ENCODE results near the gene VWA2. TPM values are rescaled to one million over a fixed set of nuclear protein-coding genes. Genes with fewer than 3 reads are reported as not detected.

The VWA2 gene
- polyA plus RNA-seq, 3 donors = not detected

DNA sequence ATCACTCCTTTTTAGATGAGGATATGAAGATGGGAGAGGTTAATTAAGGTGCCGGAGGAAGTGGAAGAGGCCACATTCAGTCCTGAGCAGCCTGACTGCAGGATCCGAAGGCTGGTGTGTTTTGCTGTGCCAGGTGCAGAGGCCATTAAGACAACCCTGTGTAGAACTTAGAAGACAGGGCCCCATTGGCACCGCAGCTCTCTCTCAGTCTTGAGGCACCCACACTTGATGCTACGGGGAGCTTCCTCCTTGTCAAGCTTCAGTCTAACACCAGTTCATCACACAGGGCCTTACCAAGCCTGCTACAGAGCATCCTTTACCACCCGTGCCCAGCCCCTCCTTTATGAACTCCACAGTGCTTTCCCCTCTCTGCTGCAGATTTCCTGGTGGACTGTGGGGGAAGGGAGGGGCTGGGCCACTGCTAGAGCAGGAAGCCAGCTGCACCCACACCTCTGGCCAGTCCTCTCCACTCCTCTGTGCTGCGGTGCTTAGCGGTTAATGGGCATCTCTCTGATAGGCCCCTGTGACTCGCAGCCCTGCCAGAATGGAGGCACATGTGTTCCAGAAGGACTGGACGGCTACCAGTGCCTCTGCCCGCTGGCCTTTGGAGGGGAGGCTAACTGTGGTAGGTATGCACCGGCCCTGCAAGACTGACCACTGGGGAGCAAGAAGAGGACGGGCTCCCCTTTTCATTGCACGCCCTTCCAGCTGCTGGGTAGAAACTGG, 45.5 kb downstream of the VWA2 start:
- Mint-ChIP-seq H3K27me3 (ENCODE audit: low read depth in 3 of 3) (peaks cover 0 to 1% (median 0%) of the 10 kb centered on the region in 3 donors), H3K36me3 (no peaks in the 10 kb centered on the region), H3K9me3 (peaks cover 0 to 3% (median 0%) of the 10 kb centered on the region in 7 donors), H3K27ac (no peak overlapping the region), H3K4me3 (no peak overlapping the region), H3K4me1 (peaks cover 2% of the 10 kb centered on the region)
- no peaks in the 10 kb centered on the region for H3K9me3 ChIP-seq (replicated peaks in 1 of 2; ENCODE audit: control insufficient read depth in 1 of 2, insufficient read depth in 1 of 2, low read length in 2 of 2)
- 75% methylated on average over 6 of the region's 13 CpGs for WGBS (ENCODE audit: insufficient coverage)
- H3K27ac ChIP-seq (ENCODE audit: low read depth in 1 of 2, low read length in 2 of 2) = no peak overlapping the region
- no peak overlapping the region for H2AFZ ChIP-seq (ENCODE audit: insufficient read depth, low read depth, low read length, poor library complexity, severe bottlenecking)
- no peak overlapping the region for H3K4me2 ChIP-seq (replicated peaks; ENCODE audit: extremely low read depth, low read length, poor library complexity, severe bottlenecking)
- H3K4me1 ChIP-seq (ENCODE audit: control insufficient read depth in 1 of 2, insufficient read depth in 2 of 2, low read length in 2 of 2) = no peaks in the 10 kb centered on the region
- no peak overlapping the region for H3K4me3 ChIP-seq (replicated peaks in 1 of 3; ENCODE audit: low read depth in 2 of 3, low read length in 3 of 3)
- H3K79me2 ChIP-seq (ENCODE audit: insufficient read depth, low read length) = no peaks in the 10 kb centered on the region
- no peaks in the 10 kb centered on the region for H4K20me1 ChIP-seq (ENCODE audit: insufficient read depth, low read length)
- TF ChIP-seq, protein P1, sequence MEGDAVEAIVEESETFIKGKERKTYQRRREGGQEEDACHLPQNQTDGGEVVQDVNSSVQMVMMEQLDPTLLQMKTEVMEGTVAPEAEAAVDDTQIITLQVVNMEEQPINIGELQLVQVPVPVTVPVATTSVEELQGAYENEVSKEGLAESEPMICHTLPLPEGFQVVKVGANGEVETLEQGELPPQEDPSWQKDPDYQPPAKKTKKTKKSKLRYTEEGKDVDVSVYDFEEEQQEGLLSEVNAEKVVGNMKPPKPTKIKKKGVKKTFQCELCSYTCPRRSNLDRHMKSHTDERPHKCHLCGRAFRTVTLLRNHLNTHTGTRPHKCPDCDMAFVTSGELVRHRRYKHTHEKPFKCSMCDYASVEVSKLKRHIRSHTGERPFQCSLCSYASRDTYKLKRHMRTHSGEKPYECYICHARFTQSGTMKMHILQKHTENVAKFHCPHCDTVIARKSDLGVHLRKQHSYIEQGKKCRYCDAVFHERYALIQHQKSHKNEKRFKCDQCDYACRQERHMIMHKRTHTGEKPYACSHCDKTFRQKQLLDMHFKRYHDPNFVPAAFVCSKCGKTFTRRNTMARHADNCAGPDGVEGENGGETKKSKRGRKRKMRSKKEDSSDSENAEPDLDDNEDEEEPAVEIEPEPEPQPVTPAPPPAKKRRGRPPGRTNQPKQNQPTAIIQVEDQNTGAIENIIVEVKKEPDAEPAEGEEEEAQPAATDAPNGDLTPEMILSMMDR (IDR thresholded peaks at IDR 0.05) = no peak
- H3K27me3 ChIP-seq (ENCODE audit: control insufficient read depth in 2 of 2, insufficient read depth in 2 of 2, low read length in 2 of 2) = no peaks in the 10 kb centered on the region
- H3K9ac ChIP-seq (ENCODE audit: insufficient read depth, low read length, poor library complexity, severe bottlenecking) = no peak overlapping the region
- DNase-seq = no peak
- intact Hi-C loops (cut with micrococcal nuclease) = no loop called here
- H3K36me3 ChIP-seq (replicated peaks in 1 of 2; ENCODE audit: control insufficient read depth in 1 of 2, insufficient read depth in 2 of 2, low read length in 2 of 2) = no peaks in the 10 kb centered on the region

DNA sequence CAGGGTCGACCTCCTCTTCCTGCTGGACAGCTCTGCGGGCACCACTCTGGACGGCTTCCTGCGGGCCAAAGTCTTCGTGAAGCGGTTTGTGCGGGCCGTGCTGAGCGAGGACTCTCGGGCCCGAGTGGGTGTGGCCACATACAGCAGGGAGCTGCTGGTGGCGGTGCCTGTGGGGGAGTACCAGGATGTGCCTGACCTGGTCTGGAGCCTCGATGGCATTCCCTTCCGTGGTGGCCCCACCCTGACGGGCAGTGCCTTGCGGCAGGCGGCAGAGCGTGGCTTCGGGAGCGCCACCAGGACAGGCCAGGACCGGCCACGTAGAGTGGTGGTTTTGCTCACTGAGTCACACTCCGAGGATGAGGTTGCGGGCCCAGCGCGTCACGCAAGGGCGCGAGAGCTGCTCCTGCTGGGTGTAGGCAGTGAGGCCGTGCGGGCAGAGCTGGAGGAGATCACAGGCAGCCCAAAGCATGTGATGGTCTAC, 46.9 kb downstream of the VWA2 start:
- peaks cover 0 to 7% (median 0%) of the 10 kb centered on the region in 7 donors for H3K9me3 Mint-ChIP-seq
- no peak for DNase-seq
- H3K27ac Mint-ChIP-seq = no peak overlapping the region
- 96% methylated on average over 22 of the region's 31 CpGs for WGBS (ENCODE audit: insufficient coverage)
- intact Hi-C loops (cut with micrococcal nuclease) = no loop called here
- H3K4me1 Mint-ChIP-seq = peaks cover 2% of the 10 kb centered on the region
- H3K9ac ChIP-seq (ENCODE audit: insufficient read depth, low read length, poor library complexity, severe bottlenecking) = no peak overlapping the region
- H4K20me1 ChIP-seq (ENCODE audit: insufficient read depth, low read length) = no peaks in the 10 kb centered on the region
- H3K27ac ChIP-seq (ENCODE audit: low read depth in 1 of 2, low read length in 2 of 2) = no peak overlapping the region
- H3K27me3 ChIP-seq (ENCODE audit: control insufficient read depth in 2 of 2, insufficient read depth in 2 of 2, low read length in 2 of 2) = no peaks in the 10 kb centered on the region
- no peak overlapping the region for H3K4me3 ChIP-seq (replicated peaks in 1 of 3; ENCODE audit: low read depth in 2 of 3, low read length in 3 of 3)
- no peaks in the 10 kb centered on the region for H3K36me3 Mint-ChIP-seq
- no peak overlapping the region for H3K4me3 Mint-ChIP-seq
- peaks cover 1 to 2% (median 1%) of the 10 kb centered on the region in 3 donors for H3K27me3 Mint-ChIP-seq (ENCODE audit: low read depth in 3 of 3)
- H3K4me2 ChIP-seq (replicated peaks; ENCODE audit: extremely low read depth, low read length, poor library complexity, severe bottlenecking) = no peak overlapping the region
- no peaks in the 10 kb centered on the region for H3K79me2 ChIP-seq (ENCODE audit: insufficient read depth, low read length)
- H3K4me1 ChIP-seq (ENCODE audit: control insufficient read depth in 1 of 2, insufficient read depth in 2 of 2, low read length in 2 of 2) = no peaks in the 10 kb centered on the region
- no peaks in the 10 kb centered on the region for H3K9me3 ChIP-seq (replicated peaks in 1 of 2; ENCODE audit: control insufficient read depth in 1 of 2, insufficient read depth in 1 of 2, low read length in 2 of 2)
- no peaks in the 10 kb centered on the region for H3K36me3 ChIP-seq (replicated peaks in 1 of 2; ENCODE audit: control insufficient read depth in 1 of 2, insufficient read depth in 2 of 2, low read length in 2 of 2)
- H2AFZ ChIP-seq (ENCODE audit: insufficient read depth, low read depth, low read length, poor library complexity, severe bottlenecking) = no peak overlapping the region
- TF ChIP-seq, protein P1 (IDR thresholded peaks at IDR 0.05) = no peak

Measured in CD14-positive monocyte (primary cell).